Glutamatergic neuron (in vitro differentiated cells): ENCODE data around the gene S100A13. TPM values are rescaled to one million over a fixed set of nuclear protein-coding genes. Genes with fewer than 3 reads are reported as not detected.

ENCODE experiments used
- DNase-seq: peaks from one replicate; pipeline ENCODE4 v3.0.0; 2022
- H3K27ac Mint-ChIP-seq: one replicate; pipeline ENCODE4 v1.8.0; 2020; ENCODE audit warnings: mild to moderate bottlenecking, mixed read lengths, inconsistent platforms; ENCODE audit not compliant: unreplicated experiment
- H3K27me3 Mint-ChIP-seq: one replicate; pipeline ENCODE4 v1.8.0; 2020; ENCODE audit warnings: mild to moderate bottlenecking, moderate library complexity, mixed read lengths, inconsistent platforms; ENCODE audit not compliant: unreplicated experiment
- H3K36me3 Mint-ChIP-seq: one replicate; pipeline ENCODE4 v1.8.0; 2020; ENCODE audit warnings: mild to moderate bottlenecking, mixed read lengths, inconsistent platforms; ENCODE audit not compliant: unreplicated experiment
- H3K4me1 Mint-ChIP-seq: one replicate; pipeline ENCODE4 v1.8.0; 2020; ENCODE audit warnings: mild to moderate bottlenecking, low read depth, mixed read lengths, inconsistent platforms; ENCODE audit not compliant: unreplicated experiment
- H3K4me3 Mint-ChIP-seq: one replicate; pipeline ENCODE4 v1.8.0; 2020; ENCODE audit warnings: mild to moderate bottlenecking, mixed read lengths, inconsistent platforms; ENCODE audit not compliant: unreplicated experiment
- H3K9me3 Mint-ChIP-seq: one replicate; pipeline ENCODE4 v1.8.0; 2020; ENCODE audit warnings: mild to moderate bottlenecking, moderate library complexity, mixed read lengths, inconsistent platforms; ENCODE audit not compliant: unreplicated experiment
- CTCF ChIP-seq: fragments of 200-600 bp; sonication (generic); IDR thresholded peaks from one replicate; pipeline ENCODE4 v1.5.0; 2021; ENCODE audit not compliant: partially characterized antibody, unreplicated experiment
- total RNA-seq: library from RNA; stranded (reverse); fragmentation: NEBNext Ultra II Directional; extraction: Animal tissue kit (Norgen Biotek cat#: 25700); gene quantifications from one replicate; pipeline ENCODE4 v1.2.1, GENCODE V29; 2021; ENCODE audit not compliant: unreplicated experiment

S100A13 gene
- total RNA-seq, 1 donor from 2014 or later, result 92.8 TPM

- peaks cover 27% of the 10 kb centered on the region for H3K4me1 Mint-ChIP-seq
- H3K9me3 Mint-ChIP-seq, result peaks cover 20% of the 10 kb centered on the region
- H3K27me3 Mint-ChIP-seq, result peaks cover 28% of the 10 kb centered on the region
- peaks cover 4% of the 10 kb centered on the region for H3K36me3 Mint-ChIP-seq
- no peak for DNase-seq
- TF ChIP-seq CTCF, result no peak
- H3K4me3 Mint-ChIP-seq, result no peak overlapping the region
- no peak overlapping the region for H3K27ac Mint-ChIP-seq
Measured at GRCh38 chr1:153630384-153630783, 3.1 kb upstream of the S100A13 start.

DNA sequence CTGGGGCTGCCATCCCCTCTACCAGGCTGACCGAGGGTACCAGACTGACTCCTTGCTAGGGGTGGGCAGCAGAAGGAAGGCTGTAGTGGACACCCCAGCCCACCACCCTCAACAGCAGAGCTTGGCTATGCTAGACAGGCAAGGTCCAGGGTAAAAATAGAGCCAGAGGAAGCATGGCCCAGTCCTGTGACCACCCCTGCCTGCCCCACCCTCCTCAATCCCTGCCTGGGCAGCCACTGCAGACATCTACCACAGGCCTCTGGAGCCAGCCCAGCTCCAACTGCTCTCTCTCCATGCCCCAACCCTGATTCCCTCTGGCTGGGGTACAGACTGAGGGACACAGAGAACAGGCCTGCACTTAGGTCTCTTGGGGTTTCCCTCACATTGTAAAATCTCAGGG lies 2.7 kb upstream of the S100A13 start:
- peaks cover 26% of the 10 kb centered on the region for H3K4me1 Mint-ChIP-seq
- H3K36me3 Mint-ChIP-seq, result peaks cover 4% of the 10 kb centered on the region
- DNase-seq, result no peak
- H3K4me3 Mint-ChIP-seq, result no peak overlapping the region
- H3K27ac Mint-ChIP-seq, result no peak overlapping the region
- no peak for TF ChIP-seq CTCF
- H3K27me3 Mint-ChIP-seq, result peaks cover 28% of the 10 kb centered on the region
- H3K9me3 Mint-ChIP-seq, result peaks cover 20% of the 10 kb centered on the region

DNA sequence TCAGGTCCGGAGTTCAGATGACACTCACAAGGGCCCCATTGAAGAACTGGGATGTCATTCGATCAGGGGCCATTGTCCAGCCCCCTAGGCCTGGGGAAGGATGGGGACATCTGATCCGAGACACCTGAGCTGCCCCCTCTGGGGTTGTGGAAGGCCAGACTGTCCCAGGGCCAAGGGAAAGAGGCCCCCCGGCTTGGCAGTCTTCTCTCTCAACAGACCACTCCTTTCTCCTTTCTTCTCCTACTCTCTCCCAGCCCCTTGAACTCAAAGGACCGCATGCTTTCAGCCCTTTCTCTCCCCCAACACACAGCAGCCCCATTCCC lies 2.0 kb upstream of the S100A13 start:
- TF ChIP-seq CTCF, result no peak
- peak overlapping the region; percentile 68 for H3K27ac Mint-ChIP-seq
- no peak for DNase-seq
- H3K27me3 Mint-ChIP-seq, result peaks cover 24% of the 10 kb centered on the region
- no peak overlapping the region for H3K4me3 Mint-ChIP-seq
- peaks cover 26% of the 10 kb centered on the region for H3K4me1 Mint-ChIP-seq
- peaks cover 5% of the 10 kb centered on the region for H3K36me3 Mint-ChIP-seq
- H3K9me3 Mint-ChIP-seq, result peaks cover 20% of the 10 kb centered on the region

GRCh38 chr1:153628638-153629342 lies 1.5 kb upstream of the S100A13 start:
- H3K4me1 Mint-ChIP-seq, result peaks cover 30% of the 10 kb centered on the region

More at GRCh38 chr1:153628638-153629342, 1.5 kb upstream of the S100A13 start:
- Mint-ChIP-seq H3K27me3 (peaks cover 24% of the 10 kb centered on the region), H3K36me3 (peaks cover 10% of the 10 kb centered on the region), H3K4me3 (no peak overlapping the region), H3K27ac (peak overlapping the region; percentile 63), H3K9me3 (peaks cover 18% of the 10 kb centered on the region)
- DNase-seq, result no peak
- no peak for TF ChIP-seq CTCF
